ENCODE data around the gene ITGB6. TPM values are rescaled to one million over a fixed set of nuclear protein-coding genes. Genes with fewer than 3 reads are reported as not detected.

ITGB6 gene
- total RNA-seq, 1 donor from 2014 or later, result 7.6 TPM

DNA sequence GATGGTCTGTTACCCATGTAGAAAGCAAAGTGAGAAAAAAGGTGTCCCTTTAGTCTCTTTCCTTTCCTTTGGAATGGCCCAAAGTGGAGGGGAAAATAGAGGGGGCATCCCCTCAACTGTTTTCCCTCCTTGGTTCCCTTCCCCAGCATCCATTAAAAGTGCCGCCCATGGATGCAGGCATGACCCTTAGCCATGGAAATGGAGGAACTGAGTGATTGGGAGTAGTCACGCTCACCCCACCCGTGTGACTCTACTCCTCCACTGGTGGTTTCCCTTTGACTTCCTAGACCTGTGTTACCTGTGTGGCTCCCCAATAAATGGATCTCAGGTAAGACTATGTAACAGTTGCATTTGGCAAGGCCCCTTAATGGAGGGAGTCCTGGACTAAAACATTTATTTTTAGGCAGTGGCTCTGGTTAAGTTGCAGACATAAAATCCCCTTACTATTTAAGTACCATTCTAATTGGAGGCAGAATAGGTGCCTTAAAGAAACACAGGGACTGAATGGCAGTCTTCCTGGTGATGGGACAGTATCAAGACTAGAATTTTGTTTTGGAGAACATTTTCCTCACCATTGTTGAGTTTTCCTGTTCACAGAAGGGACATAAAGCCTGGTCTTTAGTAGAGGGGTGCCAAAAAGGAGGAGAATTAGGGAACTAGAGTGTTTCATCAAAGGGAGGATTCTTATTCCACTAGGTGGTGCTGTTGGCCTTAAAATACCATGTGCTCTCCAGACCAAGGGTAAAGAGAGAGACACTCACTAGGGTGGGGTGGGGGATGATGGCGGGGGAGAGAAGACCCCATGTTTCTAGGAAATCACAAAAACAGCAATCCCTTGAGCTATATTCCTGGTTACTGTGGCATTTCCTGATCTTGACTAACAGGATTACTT is 112.0 kb downstream of the ITGB6 start:
- H2AFZ ChIP-seq (ENCODE audit: low read depth, low read length), result no peak overlapping the region

DNA sequence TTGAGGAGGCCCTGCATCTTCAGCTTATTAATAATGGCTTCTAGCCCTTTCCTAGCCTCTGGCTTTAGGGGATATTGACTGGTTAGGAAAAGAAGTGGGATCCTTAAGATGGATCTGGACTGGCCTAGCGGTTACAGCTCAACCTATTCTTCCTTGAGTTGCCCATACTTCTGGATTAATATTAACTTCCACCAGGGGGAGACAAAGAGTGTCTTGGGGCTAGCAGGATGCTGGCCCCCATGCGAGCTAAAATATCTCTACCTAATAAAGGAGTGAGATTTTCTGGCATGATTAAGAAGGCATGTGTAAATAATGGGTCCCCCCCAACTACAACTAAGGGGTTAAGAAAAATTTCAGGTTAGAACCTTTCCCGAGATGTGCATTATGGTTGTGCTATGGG is 114.4 kb downstream of the ITGB6 start:
- Histone ChIP-seq H4K20me1 (ENCODE audit: insufficient read depth, low read length) (no peaks in the 10 kb centered on the region), H3K36me3 (ENCODE audit: insufficient read depth, low read length) (no peaks in the 10 kb centered on the region), H3K9me3 (ENCODE audit: insufficient read depth, low read depth, low read length) (peaks cover 30% of the 10 kb centered on the region), H3K4me2 (ENCODE audit: low read length) (no peak overlapping the region), H3K4me1 (ENCODE audit: insufficient read depth, low read length) (no peaks in the 10 kb centered on the region), H3K4me3 (ENCODE audit: insufficient read depth, low read depth, low read length) (no peak overlapping the region), H3K27ac (ENCODE audit: low read depth, low read length) (no peak overlapping the region), H3K9ac (ENCODE audit: low read length) (no peak overlapping the region), H2AFZ (ENCODE audit: low read depth, low read length) (no peak overlapping the region), H3K79me2 (ENCODE audit: insufficient read depth, low read length) (no peaks in the 10 kb centered on the region), H3K27me3 (ENCODE audit: insufficient read depth, low read length) (no peaks in the 10 kb centered on the region)
- peaks cover 45% of the 10 kb centered on the region for H3K9me3 Mint-ChIP-seq (ENCODE audit: unreplicated experiment)
- no peak overlapping the region for H3K27ac Mint-ChIP-seq (ENCODE audit: unreplicated experiment)
- DNase-seq (ENCODE audit: low read depth), result no peak
- no peak for FAIRE-seq
- H3K27me3 Mint-ChIP-seq (ENCODE audit: low read depth, unreplicated experiment), result no peaks in the 10 kb centered on the region
- peaks cover 8% of the 10 kb centered on the region for H3K36me3 Mint-ChIP-seq (ENCODE audit: low read depth, unreplicated experiment)
- no peak for TF ChIP-seq EZH2 (IDR thresholded peaks at IDR 0.05; ENCODE audit: insufficient read depth, low read length)
- TF ChIP-seq, protein P1, sequence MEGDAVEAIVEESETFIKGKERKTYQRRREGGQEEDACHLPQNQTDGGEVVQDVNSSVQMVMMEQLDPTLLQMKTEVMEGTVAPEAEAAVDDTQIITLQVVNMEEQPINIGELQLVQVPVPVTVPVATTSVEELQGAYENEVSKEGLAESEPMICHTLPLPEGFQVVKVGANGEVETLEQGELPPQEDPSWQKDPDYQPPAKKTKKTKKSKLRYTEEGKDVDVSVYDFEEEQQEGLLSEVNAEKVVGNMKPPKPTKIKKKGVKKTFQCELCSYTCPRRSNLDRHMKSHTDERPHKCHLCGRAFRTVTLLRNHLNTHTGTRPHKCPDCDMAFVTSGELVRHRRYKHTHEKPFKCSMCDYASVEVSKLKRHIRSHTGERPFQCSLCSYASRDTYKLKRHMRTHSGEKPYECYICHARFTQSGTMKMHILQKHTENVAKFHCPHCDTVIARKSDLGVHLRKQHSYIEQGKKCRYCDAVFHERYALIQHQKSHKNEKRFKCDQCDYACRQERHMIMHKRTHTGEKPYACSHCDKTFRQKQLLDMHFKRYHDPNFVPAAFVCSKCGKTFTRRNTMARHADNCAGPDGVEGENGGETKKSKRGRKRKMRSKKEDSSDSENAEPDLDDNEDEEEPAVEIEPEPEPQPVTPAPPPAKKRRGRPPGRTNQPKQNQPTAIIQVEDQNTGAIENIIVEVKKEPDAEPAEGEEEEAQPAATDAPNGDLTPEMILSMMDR (IDR thresholded peaks at IDR 0.05; ENCODE audit: insufficient read depth, low read depth, low read length), result no peak
- peaks cover under 1% of the 10 kb centered on the region for H3K4me1 Mint-ChIP-seq (ENCODE audit: low read depth, unreplicated experiment)
- H3K4me3 Mint-ChIP-seq (ENCODE audit: unreplicated experiment), result no peak overlapping the region

More for the DNA sequence above, 112.0 kb downstream of the ITGB6 start:
- Histone ChIP-seq H3K79me2 (ENCODE audit: insufficient read depth, low read length) (no peaks in the 10 kb centered on the region), H3K4me2 (ENCODE audit: low read length) (no peak overlapping the region), H3K27me3 (ENCODE audit: insufficient read depth, low read length) (no peaks in the 10 kb centered on the region), H3K9me3 (ENCODE audit: insufficient read depth, low read depth, low read length) (peaks cover 30% of the 10 kb centered on the region), H4K20me1 (ENCODE audit: insufficient read depth, low read length) (no peaks in the 10 kb centered on the region), H3K4me3 (ENCODE audit: insufficient read depth, low read depth, low read length) (no peak overlapping the region), H3K4me1 (ENCODE audit: insufficient read depth, low read length) (no peaks in the 10 kb centered on the region), H3K36me3 (ENCODE audit: insufficient read depth, low read length) (no peaks in the 10 kb centered on the region), H3K9ac (ENCODE audit: low read length) (no peak overlapping the region), H3K27ac (ENCODE audit: low read depth, low read length) (no peak overlapping the region)
- no peak for TF ChIP-seq EZH2 (IDR thresholded peaks at IDR 0.05; ENCODE audit: insufficient read depth, low read length)
- TF ChIP-seq, protein P1 (IDR thresholded peaks at IDR 0.05; ENCODE audit: insufficient read depth, low read depth, low read length), result peak; percentile 25
- H3K4me1 Mint-ChIP-seq (ENCODE audit: low read depth, unreplicated experiment), result peaks cover 11% of the 10 kb centered on the region
- no peaks in the 10 kb centered on the region for H3K27me3 Mint-ChIP-seq (ENCODE audit: low read depth, unreplicated experiment)
- H3K9me3 Mint-ChIP-seq (ENCODE audit: unreplicated experiment), result peaks cover 47% of the 10 kb centered on the region
- H3K27ac Mint-ChIP-seq (ENCODE audit: unreplicated experiment), result no peak overlapping the region
- FAIRE-seq, result no peak
- DNase-seq (ENCODE audit: low read depth), result no peak
- H3K36me3 Mint-ChIP-seq (ENCODE audit: low read depth, unreplicated experiment), result peaks cover 8% of the 10 kb centered on the region
- H3K4me3 Mint-ChIP-seq (ENCODE audit: unreplicated experiment), result no peak overlapping the region

Measured in astrocyte (in vitro differentiated cells and primary cell).